Measurements from ENCODE around the gene CABLES2.
A peak's percentile ranks its signal among the peaks of the same experiment; 100 is the strongest.

The CABLES2 gene

DNA sequence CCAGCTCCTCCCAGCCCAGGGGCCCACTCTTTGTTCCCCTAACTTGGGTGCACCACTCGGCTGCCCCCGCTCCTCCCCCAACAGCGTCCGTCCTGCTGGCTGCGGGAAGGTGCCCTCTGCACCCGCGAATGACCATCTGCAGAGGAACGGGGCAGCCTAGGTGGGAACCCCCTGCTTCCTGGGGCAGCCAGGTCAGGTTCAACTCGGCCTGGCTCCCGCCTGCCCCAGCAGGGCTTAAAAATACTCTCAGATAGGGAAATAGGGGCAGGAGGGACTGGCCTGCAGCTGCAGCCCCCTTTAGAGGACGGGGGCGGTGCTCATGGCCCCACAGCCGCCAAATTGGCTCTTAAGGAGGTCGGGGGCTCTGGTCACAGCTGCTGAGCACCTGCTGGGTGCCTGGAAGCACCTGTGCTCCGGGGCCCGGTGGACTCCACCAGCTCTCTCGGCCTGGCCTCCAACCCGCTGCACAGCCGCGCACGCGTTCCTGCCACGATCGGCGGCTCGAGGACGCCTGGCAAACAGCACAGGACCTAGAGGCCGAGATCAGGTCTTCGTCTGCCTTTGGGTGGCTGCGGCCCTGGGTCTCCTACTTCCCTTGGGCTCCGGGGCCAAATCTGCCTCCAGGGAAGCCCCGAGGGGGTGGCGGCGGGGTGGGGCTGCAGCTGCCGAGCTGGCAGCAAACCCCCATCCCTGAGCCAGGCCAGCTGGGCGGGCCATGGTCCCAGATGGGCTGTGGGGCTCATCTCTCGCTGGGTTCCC is 39.3 kb downstream of the CABLES2 start:
- no peak for DNase-seq (ENCODE audit: low read depth)
- TF ChIP-seq, protein P1, sequence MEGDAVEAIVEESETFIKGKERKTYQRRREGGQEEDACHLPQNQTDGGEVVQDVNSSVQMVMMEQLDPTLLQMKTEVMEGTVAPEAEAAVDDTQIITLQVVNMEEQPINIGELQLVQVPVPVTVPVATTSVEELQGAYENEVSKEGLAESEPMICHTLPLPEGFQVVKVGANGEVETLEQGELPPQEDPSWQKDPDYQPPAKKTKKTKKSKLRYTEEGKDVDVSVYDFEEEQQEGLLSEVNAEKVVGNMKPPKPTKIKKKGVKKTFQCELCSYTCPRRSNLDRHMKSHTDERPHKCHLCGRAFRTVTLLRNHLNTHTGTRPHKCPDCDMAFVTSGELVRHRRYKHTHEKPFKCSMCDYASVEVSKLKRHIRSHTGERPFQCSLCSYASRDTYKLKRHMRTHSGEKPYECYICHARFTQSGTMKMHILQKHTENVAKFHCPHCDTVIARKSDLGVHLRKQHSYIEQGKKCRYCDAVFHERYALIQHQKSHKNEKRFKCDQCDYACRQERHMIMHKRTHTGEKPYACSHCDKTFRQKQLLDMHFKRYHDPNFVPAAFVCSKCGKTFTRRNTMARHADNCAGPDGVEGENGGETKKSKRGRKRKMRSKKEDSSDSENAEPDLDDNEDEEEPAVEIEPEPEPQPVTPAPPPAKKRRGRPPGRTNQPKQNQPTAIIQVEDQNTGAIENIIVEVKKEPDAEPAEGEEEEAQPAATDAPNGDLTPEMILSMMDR (IDR thresholded peaks at IDR 0.05; ENCODE audit: control insufficient read depth, extremely low read depth, insufficient read depth), result no peak
- peak overlapping the region; percentile 33 for H3K4me3 ChIP-seq (ENCODE audit: low read depth, low read length)

DNA sequence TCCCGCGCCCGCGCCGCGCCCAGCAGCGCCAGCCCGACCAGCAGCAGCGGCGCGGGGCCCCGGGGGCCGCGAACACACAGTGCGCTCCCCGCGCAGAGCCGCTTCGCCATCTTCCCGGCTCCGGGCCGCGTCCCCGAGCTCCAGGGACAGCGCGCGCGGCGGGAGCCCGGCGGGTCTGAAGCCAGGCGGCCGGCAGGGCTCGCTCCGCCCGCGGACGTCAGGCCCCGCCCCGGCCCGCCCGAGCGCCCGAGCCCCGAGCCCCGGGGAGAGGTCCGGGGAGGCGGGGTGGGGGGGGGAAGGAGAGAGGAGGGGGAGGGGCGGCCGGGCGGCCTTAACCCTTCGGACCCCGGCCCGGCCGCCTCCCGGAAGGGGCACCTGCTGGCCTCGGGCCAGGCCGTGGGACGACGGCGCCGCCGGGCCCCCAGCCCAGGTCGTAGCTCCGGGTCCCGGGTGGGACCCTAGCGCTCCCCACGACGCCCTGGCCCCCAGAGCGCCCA is 39.9 kb downstream of the CABLES2 start, which contains the start of gene LAMA5:
Gene LAMA5 (minus strand): TSS at position 177 of the 497 bp plus-strand sequence. CDS start 67 bp downstream, at position 110.
- TF ChIP-seq, protein P1 (IDR thresholded peaks at IDR 0.05; ENCODE audit: control insufficient read depth, extremely low read depth, insufficient read depth), result no peak
- H3K4me3 ChIP-seq (ENCODE audit: low read depth, low read length), result peak within 1 kb of the TSS; percentile 73
- DNase-seq (ENCODE audit: low read depth), result no peak

DNA sequence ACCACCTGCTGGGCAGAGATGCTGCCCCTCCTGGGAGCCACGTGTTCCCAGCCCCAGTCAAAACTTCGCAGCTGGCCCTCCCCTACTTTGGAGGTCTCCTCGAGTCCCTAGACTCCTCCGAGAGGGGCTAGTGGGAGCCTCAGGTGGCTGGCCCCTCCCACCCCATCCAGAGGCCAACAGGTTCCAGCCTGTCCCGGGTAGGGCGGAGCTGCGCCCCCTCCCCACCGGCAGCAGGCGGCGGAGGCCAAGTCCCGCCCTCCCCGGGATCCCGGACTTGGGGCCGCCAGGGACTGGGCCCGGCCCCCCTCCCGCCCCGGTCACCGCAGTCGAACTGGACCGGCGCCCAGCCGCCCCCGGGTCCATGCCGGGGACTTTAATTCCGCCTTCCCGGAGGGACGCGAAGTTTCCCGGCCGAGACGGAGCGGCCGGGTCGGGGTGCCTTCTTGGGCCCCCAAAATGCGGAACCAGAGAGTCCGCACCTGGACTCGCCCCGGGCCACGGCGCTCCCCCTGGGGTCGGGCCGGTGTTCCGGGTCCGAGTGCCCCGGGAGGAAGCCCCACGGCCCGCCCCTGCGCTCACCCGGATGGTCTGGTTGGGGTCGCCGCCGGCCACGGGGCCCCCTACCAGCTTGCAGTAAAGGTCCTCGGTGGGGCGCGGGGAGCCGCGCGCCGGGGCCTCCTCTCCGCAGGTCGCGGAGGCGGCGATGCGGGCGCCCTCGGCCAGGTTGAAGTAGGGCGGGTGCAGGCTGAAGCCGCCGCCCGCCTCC is 40.5 kb downstream of the CABLES2 start:
- TF ChIP-seq, protein P1 (IDR thresholded peaks at IDR 0.05; ENCODE audit: control insufficient read depth, extremely low read depth, insufficient read depth), result no peak
- peak overlapping the region; percentile 73 for H3K4me3 ChIP-seq (ENCODE audit: low read depth, low read length)
- DNase-seq (ENCODE audit: low read depth), result no peak

DNA sequence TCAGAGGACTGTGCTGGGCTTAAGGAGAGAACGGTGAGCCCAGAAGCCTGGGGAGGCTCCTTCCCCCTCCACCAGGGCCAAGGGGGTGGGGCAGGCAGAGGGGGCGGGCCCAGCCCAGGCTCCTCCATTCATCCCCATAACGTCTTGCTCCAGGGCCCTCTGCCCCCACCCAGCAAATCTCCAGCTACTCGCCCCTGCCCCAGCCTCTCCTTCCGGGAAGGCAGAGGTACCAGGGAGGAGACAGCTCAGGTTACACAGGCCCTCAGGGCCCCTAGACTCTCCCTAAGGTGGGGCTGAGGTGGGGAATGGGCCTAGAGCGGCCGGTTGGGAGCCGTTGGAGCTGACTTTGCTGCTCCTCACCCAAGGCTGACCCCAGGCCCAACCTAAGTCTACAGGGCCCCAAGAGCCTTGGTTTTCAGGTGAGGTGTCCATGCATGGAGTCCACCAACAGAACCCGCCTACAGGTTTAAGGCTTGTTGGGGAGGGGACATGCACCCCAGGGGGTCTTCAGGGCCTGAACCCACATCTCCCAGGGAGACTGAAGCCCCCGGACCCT is 41.2 kb downstream of the CABLES2 start:
- H3K4me3 ChIP-seq (ENCODE audit: low read depth, low read length), result peak overlapping the region; percentile 73
- no peak for DNase-seq (ENCODE audit: low read depth)
- TF ChIP-seq, protein P1 (IDR thresholded peaks at IDR 0.05; ENCODE audit: control insufficient read depth, extremely low read depth, insufficient read depth), result no peak

DNA sequence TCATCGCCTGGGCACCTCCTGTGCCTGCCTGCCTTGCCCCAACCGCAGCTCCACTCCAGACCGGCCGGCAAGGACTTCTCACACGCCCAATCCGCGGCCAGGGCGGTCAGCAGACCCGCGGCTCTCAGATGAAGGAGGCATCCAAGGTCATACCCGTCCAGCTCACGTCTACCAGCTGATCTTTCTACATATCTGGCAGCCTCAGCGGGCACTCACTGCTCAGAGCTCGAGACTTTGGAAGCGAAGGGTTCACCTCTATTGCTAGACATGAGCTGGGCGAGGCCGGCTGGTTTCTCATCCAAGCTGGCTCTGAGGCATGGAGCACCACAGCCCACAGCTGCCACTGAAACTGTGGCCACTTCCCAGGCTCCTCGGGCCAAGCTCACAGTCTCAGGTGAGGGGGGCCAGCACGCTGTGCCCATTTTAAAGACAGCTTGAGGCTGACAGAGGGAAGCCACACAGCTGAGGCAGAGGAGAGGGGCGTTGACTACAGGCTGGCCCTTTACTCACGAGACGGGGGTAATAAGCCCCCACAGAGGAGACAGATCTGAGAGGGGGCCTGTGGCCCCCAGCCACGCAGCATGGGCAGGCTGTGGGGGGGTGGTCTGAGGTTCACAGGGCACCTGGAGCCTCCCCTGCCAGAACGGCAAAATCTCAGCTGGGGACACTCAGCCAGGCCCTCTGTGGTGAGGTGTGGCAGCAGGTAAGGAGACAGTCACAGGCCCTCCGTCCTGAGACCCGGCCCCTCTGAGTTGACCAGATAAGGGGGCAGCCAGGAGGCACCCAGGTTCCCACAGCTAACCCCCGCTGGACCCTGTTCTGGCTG is 42.0 kb downstream of the CABLES2 start:
- peak overlapping the region; percentile 73 for H3K4me3 ChIP-seq (ENCODE audit: low read depth, low read length)
- no peak for DNase-seq (ENCODE audit: low read depth)

More for the DNA sequence above, 42.0 kb downstream of the CABLES2 start:
- TF ChIP-seq, protein P1 (IDR thresholded peaks at IDR 0.05; ENCODE audit: control insufficient read depth, extremely low read depth, insufficient read depth), result no peak

Data from LNCaP clone FGC (cell line).